Hepatocyte (in vitro differentiated cells): Measurements from ENCODE around the gene CASP14. TPM values are rescaled to one million over a fixed set of nuclear protein-coding genes. Genes with fewer than 3 reads are reported as not detected.
"Not testable (repeated sequence)": the region's sequence is repeated elsewhere in the genome, so short reads cannot be mapped to it uniquely, and the experiment has no call there.

Experiments used
- DNase-seq: peaks from one replicate; pipeline ENCODE4 v3.0.0-alpha.2; 2016; ENCODE audit warnings: low spot score
- H2AFZ ChIP-seq: fragments of 200-600 bp; sonication (generic); 2 replicates; pipeline ENCODE4 v1.6.0; 2016; ENCODE audit warnings: antibody characterized with exemption, mild to moderate bottlenecking
- H3K27ac ChIP-seq: fragments of 200-600 bp; sonication (generic); 2 replicates; pipeline ENCODE4 v1.5.1; 2016; ENCODE audit warnings: mild to moderate bottlenecking
- H3K27me3 ChIP-seq: fragments of 200-600 bp; sonication (generic); 2 replicates; pipeline ENCODE4 v1.6.1; 2016
- H3K36me3 ChIP-seq: fragments of 200-600 bp; sonication (generic); replicated peaks from 2 replicates; pipeline ENCODE4 v1.5.1; 2016; ENCODE audit warnings: low read depth; ENCODE audit not compliant: insufficient read depth
- H3K4me1 ChIP-seq: fragments of 200-600 bp; sonication (generic); 2 replicates; pipeline ENCODE4 v1.5.1; 2016; ENCODE audit warnings: mild to moderate bottlenecking, moderate library complexity; ENCODE audit not compliant: insufficient read depth
- H3K4me2 ChIP-seq: fragments of 200-600 bp; sonication (generic); 2 replicates; pipeline ENCODE4 v1.6.0; 2016
- H3K4me3 ChIP-seq: fragments of 200-600 bp; sonication (generic); 2 replicates; pipeline ENCODE4 v1.5.1; 2016; ENCODE audit warnings: mild to moderate bottlenecking
- H3K79me2 ChIP-seq: fragments of 200-600 bp; sonication (generic); 2 replicates; pipeline ENCODE4 v1.6.0; 2017; ENCODE audit warnings: mild to moderate bottlenecking
- H3K9me2 ChIP-seq: fragments of 200-600 bp; sonication (generic); replicated peaks from 2 replicates; pipeline ENCODE4 v1.6.0; 2017; ENCODE audit warnings: mild to moderate bottlenecking; ENCODE audit not compliant: insufficient read depth
- H3K9me3 ChIP-seq: fragments of 200-600 bp; sonication (generic); 2 replicates; pipeline ENCODE4 v1.5.1; 2016; ENCODE audit warnings: low read depth, mild to moderate bottlenecking
- H4K20me1 ChIP-seq: fragments of 200-600 bp; sonication (generic); 2 replicates; pipeline ENCODE4 v1.6.0; 2016; ENCODE audit warnings: mild to moderate bottlenecking; ENCODE audit not compliant: insufficient read depth, poor library complexity, severe bottlenecking
- CTCF ChIP-seq: fragments of 200-600 bp; sonication (generic); IDR thresholded peaks from 2 replicates; pipeline ENCODE4 v1.5.1; 2016; ENCODE audit warnings: antibody characterized with exemption, mild to moderate bottlenecking; ENCODE audit not compliant: poor library complexity
- EZH2 ChIP-seq: fragments of 200-600 bp; sonication (generic); IDR thresholded peaks from 2 replicates; pipeline ENCODE4 v1.6.1; 2016; ENCODE audit warnings: antibody characterized with exemption, mild to moderate bottlenecking, borderline replicate concordance
- EZH2phosphoT487 ChIP-seq: fragments of 200-600 bp; sonication (generic); IDR thresholded peaks from one replicate; pipeline ENCODE4 v1.6.1; 2018; ENCODE audit warnings: antibody characterized with exemption, mild to moderate bottlenecking, low read depth, moderate library complexity; ENCODE audit not compliant: unreplicated experiment, severe bottlenecking
- WGBS: methylation state at CpG from one replicate; pipeline ENCODE4 v1.1.6; 2016; ENCODE audit warnings: low lambda C conversion rate; ENCODE audit errors: missing lambda C conversion rate; 5-methylcytosine and 5-hydroxymethylcytosine counted together
- polyA plus RNA-seq: library from polyadenylated mRNA; unstranded; fragments of >200 nt; fragmentation: Nextera tagmentation; extraction: Ambion mirVana; gene quantifications from 2 replicates; pipeline ENCODE4 v1.2.1, GENCODE V29; 2016
- total RNA-seq: library from RNA; depleted of rRNA; stranded (reverse); fragments of >200 nt; gene quantifications from 2 replicates; pipeline ENCODE4 v1.2.3, GENCODE V29; 2014

CASP14 gene
- total and polyA plus RNA-seq, 2 experiments from 2014 or later, result not detected

- no peaks in the 10 kb centered on the region for H3K79me2 ChIP-seq
- no peaks in the 10 kb centered on the region for H3K4me1 ChIP-seq
- H3K36me3 ChIP-seq, result no peaks in the 10 kb centered on the region
- H3K27me3 ChIP-seq, result no peaks in the 10 kb centered on the region
- H3K4me2 ChIP-seq, result no peak overlapping the region
- TF ChIP-seq EZH2phosphoT487, result no peak
- no peak for TF ChIP-seq CTCF
- no peak for TF ChIP-seq EZH2
- no peak for DNase-seq
- no peaks in the 10 kb centered on the region for H3K9me3 ChIP-seq
- H3K4me3 ChIP-seq, result no peak overlapping the region
- 68% methylated on average over 2 of the region's 2 CpGs for WGBS
- no peaks in the 10 kb centered on the region for H4K20me1 ChIP-seq
- no peaks in the 10 kb centered on the region for H3K9me2 ChIP-seq
- no peak overlapping the region for H3K27ac ChIP-seq
- no peak overlapping the region for H2AFZ ChIP-seq
These were observed 25.1 kb downstream of the CASP14 start for GRCh38 chr19:15074371-15074770.

GRCh38 chr19:15075806-15076205 is 26.5 kb downstream of the CASP14 start:
- Histone ChIP-seq H3K4me2 (no peak overlapping the region), H4K20me1 (no peaks in the 10 kb centered on the region), H3K4me3 (no peak overlapping the region), H3K9me2 (no peaks in the 10 kb centered on the region), H3K79me2 (no peaks in the 10 kb centered on the region), H3K27me3 (no peaks in the 10 kb centered on the region), H2AFZ (no peak overlapping the region), H3K9me3 (no peaks in the 10 kb centered on the region), H3K36me3 (no peaks in the 10 kb centered on the region), H3K27ac (no peak overlapping the region), H3K4me1 (no peaks in the 10 kb centered on the region)
- WGBS, result 82% methylated on average over 4 of the region's 4 CpGs
- TF ChIP-seq EZH2phosphoT487, result no peak
- no peak for TF ChIP-seq CTCF
- no peak for TF ChIP-seq EZH2
- no peak for DNase-seq

DNA sequence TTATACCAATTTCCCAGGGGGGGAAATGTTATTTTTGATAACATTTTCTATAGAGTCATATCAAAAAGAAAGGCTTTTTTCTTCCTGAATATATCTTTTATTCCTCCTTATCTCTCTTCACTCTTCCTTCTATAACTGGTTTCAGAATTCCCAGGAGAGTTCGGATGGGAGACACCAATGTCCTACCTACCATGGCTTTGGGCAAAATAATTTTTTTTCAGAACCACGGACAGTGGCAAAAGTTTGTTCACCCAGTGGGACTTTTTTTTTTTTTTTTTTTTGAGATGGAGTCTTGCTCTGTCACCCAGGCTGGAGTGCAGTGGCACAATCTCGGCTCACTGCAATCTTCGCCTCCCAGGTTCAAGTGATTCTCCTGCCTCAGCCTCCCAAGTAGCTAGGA is 30.7 kb downstream of the CASP14 start:
- 76% methylated on average over 4 of the region's 4 CpGs for WGBS

DNA sequence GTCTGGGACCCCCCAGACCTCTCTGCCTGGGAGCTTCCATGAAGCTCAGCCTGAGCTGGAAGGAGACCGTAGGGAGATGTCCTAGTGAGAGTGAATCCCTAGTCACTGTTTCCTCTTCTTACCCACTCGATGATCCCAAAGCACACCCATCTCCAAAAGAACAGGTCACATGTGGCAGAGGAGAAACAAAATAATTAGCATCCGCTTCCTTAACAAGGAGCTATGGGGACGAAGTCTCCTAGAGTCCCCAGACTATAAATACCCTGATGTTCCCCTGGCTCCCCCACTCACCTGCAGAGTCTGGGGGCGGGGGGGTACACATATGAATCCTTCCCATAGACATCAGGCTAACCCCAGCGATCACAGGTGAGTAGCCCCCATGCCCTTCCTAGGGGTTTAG is 32.6 kb downstream of the CASP14 start, which contains the start of gene OR1I1:
TSS of gene OR1I1 (plus strand) at position 301 of the 400 bp plus-strand sequence. CDS start 4,855 bp downstream, outside the sequence.
- DNase-seq, result no peak
- peaks cover 15% of the 10 kb centered on the region for H3K27me3 ChIP-seq
- no peaks in the 10 kb centered on the region for H3K4me1 ChIP-seq
- no peaks in the 10 kb centered on the region for H3K9me2 ChIP-seq
- no peaks in the 10 kb centered on the region for H4K20me1 ChIP-seq
- no peaks in the 10 kb centered on the region for H3K36me3 ChIP-seq
- no peak within 1 kb of the TSS for H3K4me2 ChIP-seq
- WGBS, result 78% methylated on average over 6 of the region's 6 CpGs
- no peaks in the 10 kb centered on the region for H3K9me3 ChIP-seq
- no peak within 1 kb of the TSS for H3K27ac ChIP-seq
- TF ChIP-seq CTCF (no peak), EZH2phosphoT487 (no peak), EZH2 (no peak)
- H3K4me3 ChIP-seq, result no peak within 1 kb of the TSS
- no peaks in the 10 kb centered on the region for H3K79me2 ChIP-seq
- no peak within 1 kb of the TSS for H2AFZ ChIP-seq

More for the DNA sequence above, 30.7 kb downstream of the CASP14 start:
- not testable (repeated sequence) for H3K4me3 ChIP-seq, H3K36me3 ChIP-seq, H2AFZ ChIP-seq, H3K79me2 ChIP-seq, H3K4me2 ChIP-seq, H3K9me2 ChIP-seq, H3K27ac ChIP-seq, H3K9me3 ChIP-seq, H3K27me3 ChIP-seq, DNase-seq, H4K20me1 ChIP-seq, H3K4me1 ChIP-seq
